Thyroid gland (tissue), 4 donors: ENCODE measurements around the gene YIPF2.
A peak's percentile ranks its signal among the peaks of the same experiment; 100 is the strongest.

Experiments used
- CTCF ChIP-seq, 6 experiments: fragments of 200-600 bp in 3 of 6; fragments of 450-650 bp in 3 of 6; sonication (generic) in 3 of 6; IDR thresholded peaks; one replicate each; pipeline ENCODE4 v1.5.1; 2016 to 2019; ENCODE audit warnings: antibody characterized with exemption in 6 of 6, mild to moderate bottlenecking in 2 of 6, inconsistent platforms in 1 of 6, moderate library complexity in 1 of 6
- POLR2A ChIP-seq, 2 donors: fragments of 450-650 bp; IDR thresholded peaks; one replicate each; pipeline ENCODE4 v1.6.1; 2017; ENCODE audit warnings: antibody characterized with exemption in 2 of 2, mild to moderate bottlenecking in 2 of 2, moderate library complexity in 1 of 2

GRCh38 chr19:10928563-10929401 lies at the start of gene YIPF2, which contains the start of gene TIMM29:
- TF ChIP-seq CTCF (IDR thresholded peaks at IDR 0.05), result peak in 1 of 6 experiments; percentile 9
- peak; percentile 4 to 75 for TF ChIP-seq POLR2A (IDR thresholded peaks at IDR 0.05)
